HG03039 (cell line): ENCODE measurements around the gene FBXO9.

ENCODE experiments used
- ATAC-seq: cut with Tn5 transposase; IDR thresholded peaks from one replicate; pipeline ENCODE4 v1.9.1; 2021; ENCODE audit warnings: mild to moderate bottlenecking, moderate library complexity; ENCODE audit not compliant: unreplicated experiment

FBXO9 gene

DNA sequence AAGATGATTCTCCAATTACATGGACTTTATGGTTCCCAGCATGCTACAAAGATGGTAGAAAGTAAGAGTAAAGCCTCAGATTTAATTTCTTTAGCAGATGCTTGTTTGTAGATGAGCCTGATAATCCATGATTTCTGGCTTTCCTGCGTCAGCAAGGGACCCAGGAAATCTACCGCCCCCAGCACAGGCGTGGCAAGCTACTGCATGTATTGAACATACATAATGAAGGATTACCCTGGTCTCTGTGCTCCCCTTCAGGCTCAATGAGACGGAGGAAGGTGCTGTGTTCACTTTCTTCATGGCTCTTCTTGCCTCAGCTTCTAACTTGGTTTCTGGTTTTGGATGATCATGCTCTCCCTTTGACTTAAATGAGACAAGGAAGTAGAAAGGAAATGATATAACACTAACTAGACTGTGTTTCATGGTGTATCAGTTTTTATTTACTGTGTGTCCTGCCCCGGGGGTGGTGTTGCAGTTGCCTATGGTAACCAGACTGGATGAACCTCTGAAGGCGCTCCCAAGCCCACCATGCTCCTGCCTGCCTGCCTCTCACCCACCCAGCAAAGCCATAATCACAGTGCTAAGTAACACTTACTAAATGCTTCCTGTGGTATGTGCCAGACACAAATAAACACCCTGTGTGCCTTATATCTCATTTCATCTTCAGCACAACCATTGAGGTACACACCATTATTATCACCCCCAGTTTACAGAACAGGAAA lies 65.5 kb downstream of the FBXO9 start:
- no peak for ATAC-seq

DNA sequence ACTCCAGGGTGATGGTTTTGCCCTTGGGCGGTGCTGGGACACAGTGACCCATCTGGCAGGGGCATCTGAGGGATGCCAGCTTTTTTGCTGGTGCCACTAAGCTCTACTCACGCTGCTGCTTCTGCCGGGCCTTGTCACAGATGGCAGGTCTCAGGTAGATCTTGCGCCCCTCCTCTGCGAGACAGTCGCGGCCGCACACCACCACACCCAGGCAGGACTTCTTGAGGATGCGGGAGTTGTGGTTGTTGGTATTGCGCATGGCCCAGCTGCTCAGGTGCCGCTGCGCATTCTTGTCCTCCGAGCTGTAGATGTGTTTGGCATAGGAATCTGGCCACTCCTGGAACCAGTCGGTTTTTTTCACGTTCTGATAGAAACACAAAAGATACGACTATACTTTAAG lies 68.8 kb downstream of the FBXO9 start:
- no peak for ATAC-seq

DNA sequence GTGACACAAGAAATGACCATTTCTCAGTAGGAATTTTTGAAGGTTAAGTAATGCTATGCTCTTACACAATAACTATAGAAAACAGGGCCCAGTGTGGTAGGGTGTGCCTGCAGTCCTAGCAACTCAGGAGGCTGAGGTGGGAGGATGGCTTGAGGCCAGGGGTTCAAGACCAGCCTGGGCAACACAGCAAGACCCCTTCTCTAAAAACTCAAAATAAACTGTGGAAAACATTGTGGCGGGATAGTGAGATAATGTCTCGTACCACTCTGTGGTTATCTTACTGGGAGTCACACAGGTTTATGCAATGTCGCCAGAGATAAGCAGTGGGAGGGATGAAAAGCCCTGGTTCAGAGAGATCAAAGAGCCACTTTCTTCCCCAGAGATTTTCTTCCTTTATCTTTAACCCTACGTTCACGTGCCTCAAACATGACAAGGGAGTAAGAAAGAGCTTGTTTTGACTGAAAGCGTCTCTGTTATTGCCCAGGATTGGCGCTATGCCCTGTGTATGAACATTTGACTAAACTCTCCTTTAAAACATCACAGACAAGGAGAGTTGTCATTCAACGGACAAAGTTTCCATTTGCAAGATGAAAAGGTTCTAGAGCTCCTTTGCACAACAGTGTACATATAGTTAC lies 69.5 kb downstream of the FBXO9 start:
- no peak for ATAC-seq

DNA sequence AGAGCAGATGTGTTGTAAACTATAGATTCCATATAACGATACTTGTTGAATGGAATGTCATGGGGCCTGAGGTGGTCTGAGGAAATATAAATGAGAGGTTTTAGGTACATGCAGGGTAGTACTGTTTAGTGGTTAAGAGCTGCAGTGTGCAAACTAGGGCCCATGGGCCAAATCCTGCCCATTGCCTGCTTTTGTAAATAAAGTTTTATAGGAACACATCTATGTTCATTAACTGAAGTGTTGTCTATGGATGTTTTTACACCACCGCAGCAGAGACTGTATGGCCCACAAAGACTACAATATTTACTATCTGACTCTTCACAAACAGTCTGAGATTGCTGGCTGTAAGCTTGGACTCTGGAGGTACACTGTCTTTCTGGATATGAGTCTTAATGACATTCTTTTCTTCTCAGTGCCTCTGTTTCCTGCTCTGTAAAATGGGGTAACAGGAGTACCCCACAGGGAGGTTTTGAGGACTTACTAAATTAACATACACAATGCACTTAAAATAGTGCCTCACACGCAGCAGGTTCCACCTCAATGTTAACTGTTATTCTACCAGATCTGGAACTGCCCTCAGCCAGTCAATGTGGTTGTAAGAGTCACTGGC lies 70.9 kb downstream of the FBXO9 start:
- ATAC-seq: no peak

DNA sequence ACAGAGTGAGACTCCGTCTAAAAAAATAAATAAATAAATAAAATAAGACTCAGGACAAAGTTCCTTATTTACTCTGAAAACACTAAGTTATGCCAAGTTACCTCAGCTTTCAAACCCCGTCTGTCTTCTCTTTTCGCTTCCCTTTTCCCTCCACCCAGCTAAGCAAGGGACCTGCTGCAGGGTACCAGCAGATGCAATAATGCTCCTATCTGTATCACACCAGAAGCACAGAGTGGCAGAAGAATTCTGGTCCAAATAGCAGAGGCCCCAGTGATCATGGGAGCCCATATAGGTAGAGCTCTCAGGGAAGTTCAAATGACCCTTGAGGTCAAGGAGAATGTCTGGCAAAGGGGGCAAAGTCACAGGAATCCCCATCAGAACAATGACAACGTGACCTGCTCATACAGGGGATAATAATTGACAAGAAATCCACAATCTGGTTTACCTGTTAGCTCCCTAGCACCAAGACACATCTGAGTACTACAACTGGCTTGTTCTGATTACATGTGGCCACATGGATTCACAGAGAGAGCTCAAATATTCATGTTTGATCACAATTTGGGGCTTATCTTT lies 74.7 kb downstream of the FBXO9 start:
- ATAC-seq: no peak

DNA sequence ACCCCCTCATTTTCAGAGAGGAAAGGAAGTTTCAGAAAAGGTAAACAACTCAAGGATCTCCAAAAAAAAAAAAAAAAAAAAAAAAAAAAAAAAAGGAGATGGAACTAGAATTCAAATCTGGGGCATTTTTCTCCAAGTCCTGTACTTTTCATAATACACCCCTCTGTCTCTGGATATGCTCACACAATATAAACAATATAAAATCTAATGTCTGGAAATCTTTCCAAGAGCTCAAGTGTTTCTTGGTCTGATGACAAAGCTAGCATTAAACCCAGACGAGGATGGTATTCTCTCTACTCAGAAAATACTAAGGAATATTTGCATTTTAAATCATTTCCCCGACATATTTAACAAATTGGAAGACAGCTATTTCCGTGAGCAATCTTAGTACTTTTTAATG lies 77.6 kb downstream of the FBXO9 start:
- no peak for ATAC-seq

DNA sequence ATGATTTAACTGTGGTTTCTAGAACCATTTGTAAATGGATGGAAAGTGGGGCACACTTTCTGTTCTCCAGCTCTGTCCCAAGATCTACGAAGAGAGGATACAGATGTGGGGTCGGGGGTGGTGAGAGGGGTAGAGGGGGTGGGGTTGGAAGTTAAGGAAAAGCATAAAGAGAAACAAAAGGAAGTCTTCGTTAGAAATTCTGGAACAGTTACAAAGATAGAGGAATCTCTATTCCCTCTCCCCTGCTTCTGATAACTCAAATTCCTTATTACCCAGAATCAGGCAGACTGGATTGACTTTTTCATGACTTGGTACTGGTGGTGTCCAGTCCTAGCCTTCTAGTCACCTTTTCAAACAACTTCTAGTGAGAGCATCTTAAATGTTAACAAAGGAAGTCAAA lies 78.5 kb downstream of the FBXO9 start:
- no peak for ATAC-seq

DNA sequence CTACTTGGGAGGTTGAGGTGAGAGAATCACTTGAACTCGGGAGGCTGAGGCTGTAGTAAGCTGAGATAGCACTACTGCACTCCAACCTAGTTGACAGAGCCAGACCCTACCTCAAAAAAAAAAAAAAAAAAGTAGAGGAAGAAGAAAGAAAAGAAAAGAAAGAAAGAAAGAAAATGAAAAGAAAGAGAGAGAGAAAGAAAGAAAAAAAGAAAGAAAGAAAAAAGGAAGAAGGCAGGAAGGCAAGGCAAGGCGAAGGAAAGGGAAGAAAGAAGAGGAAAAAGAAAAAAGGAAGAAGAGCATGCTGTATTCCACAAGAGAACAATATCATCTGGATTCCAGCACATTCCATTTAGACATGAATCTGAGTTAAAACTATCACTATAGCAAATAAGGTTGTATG lies 79.6 kb downstream of the FBXO9 start:
- no peak for ATAC-seq

DNA sequence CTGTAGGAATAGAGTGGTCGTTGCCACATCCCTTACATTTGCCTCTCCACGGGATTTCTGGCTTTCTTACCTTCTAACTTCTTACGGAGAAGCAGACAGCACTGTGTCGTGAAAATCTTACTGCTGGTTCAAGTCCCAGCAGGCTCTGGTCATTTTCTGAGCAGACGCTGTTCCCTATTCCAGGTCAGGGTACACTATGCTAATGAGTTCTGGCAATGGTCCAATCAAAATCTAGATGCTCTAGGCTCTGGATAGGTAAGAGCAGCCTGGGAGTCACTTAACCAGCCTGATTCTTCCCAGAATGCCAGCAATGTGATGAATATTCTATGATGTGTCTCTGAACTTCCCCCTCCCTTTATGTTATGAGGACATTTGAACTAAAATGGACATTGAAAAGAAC lies 83.5 kb downstream of the FBXO9 start, which contains the start of gene GCM1:
Gene GCM1, minus strand, starts transcription at position 158 of the 400 bp plus-strand sequence. CDS start 3,209 bp downstream, outside the sequence.
- no peak for ATAC-seq
